ENCODE results near the gene BRMS1L.

- TF ChIP-seq CHD4 (IDR thresholded peaks at IDR 0.05) (no peak), USF1 (IDR thresholded peaks at IDR 0.05; ENCODE audit: borderline replicate concordance, extremely low read length, insufficient read depth, low read depth, low read length) (no peak), CEBPB (IDR thresholded peaks at IDR 0.05; ENCODE audit: borderline replicate concordance in 1 of 2, low read depth in 2 of 2, low read length in 2 of 2) (no peak), IKZF2 (IDR thresholded peaks at IDR 0.05) (no peak), BRCA1 (IDR thresholded peaks at IDR 0.05; ENCODE audit: low read depth, low read length) (no peak), POLR2A (IDR thresholded peaks at IDR 0.05; ENCODE audit: low read depth, low read length) (no peak), POLR2AphosphoS2 (IDR thresholded peaks at IDR 0.05; ENCODE audit: low read depth, low read length) (no peak), TAF1 (IDR thresholded peaks at IDR 0.05; ENCODE audit: borderline replicate concordance, low read depth, low read length) (no peak)
- TF ChIP-seq, protein P1, sequence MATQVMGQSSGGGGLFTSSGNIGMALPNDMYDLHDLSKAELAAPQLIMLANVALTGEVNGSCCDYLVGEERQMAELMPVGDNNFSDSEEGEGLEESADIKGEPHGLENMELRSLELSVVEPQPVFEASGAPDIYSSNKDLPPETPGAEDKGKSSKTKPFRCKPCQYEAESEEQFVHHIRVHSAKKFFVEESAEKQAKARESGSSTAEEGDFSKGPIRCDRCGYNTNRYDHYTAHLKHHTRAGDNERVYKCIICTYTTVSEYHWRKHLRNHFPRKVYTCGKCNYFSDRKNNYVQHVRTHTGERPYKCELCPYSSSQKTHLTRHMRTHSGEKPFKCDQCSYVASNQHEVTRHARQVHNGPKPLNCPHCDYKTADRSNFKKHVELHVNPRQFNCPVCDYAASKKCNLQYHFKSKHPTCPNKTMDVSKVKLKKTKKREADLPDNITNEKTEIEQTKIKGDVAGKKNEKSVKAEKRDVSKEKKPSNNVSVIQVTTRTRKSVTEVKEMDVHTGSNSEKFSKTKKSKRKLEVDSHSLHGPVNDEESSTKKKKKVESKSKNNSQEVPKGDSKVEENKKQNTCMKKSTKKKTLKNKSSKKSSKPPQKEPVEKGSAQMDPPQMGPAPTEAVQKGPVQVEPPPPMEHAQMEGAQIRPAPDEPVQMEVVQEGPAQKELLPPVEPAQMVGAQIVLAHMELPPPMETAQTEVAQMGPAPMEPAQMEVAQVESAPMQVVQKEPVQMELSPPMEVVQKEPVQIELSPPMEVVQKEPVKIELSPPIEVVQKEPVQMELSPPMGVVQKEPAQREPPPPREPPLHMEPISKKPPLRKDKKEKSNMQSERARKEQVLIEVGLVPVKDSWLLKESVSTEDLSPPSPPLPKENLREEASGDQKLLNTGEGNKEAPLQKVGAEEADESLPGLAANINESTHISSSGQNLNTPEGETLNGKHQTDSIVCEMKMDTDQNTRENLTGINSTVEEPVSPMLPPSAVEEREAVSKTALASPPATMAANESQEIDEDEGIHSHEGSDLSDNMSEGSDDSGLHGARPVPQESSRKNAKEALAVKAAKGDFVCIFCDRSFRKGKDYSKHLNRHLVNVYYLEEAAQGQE (IDR thresholded peaks at IDR 0.05; ENCODE audit: low read depth, low read length) = no peak
- TF ChIP-seq, protein P2, sequence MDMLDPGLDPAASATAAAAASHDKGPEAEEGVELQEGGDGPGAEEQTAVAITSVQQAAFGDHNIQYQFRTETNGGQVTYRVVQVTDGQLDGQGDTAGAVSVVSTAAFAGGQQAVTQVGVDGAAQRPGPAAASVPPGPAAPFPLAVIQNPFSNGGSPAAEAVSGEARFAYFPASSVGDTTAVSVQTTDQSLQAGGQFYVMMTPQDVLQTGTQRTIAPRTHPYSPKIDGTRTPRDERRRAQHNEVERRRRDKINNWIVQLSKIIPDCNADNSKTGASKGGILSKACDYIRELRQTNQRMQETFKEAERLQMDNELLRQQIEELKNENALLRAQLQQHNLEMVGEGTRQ (IDR thresholded peaks at IDR 0.05; ENCODE audit: borderline replicate concordance, low read depth, low read length) = no peak
Observed at GRCh38 chr14:35807131-35807961, 18.8 kb upstream of the BRMS1L start.
